Activated T-cell treated with anti-CD3 and anti-CD28 coated beads, Interleukin-2, amount 50 U/mL, for 72 hours (primary cell): ENCODE results near the gene DUSP18. TPM values are rescaled to one million over a fixed set of nuclear protein-coding genes. Genes with fewer than 3 reads are reported as not detected.
"Not testable (repeated sequence)": the region's sequence is repeated elsewhere in the genome, so short reads cannot be mapped to it uniquely, and the experiment has no call there.

Source experiments
- ATAC-seq, 2 donors: fragments of 150-1000 bp; cut with Tn5 transposase; replicated peaks in 1 of 2; 2 replicates each; pipeline ENCODE4 v1.10.0; 2021; ENCODE audit warnings: moderate library complexity in 2 of 2, mild to moderate bottlenecking in 1 of 2
- DNase-seq, 2 donors: peaks; one replicate each; pipeline ENCODE4 v3.0.0; 2021 to 2022; ENCODE audit warnings: mixed read lengths in 1 of 2
- H3K27ac Mint-ChIP-seq: one replicate; pipeline ENCODE4 v1.8.0; 2022; ENCODE audit warnings: mild to moderate bottlenecking, moderate library complexity, mixed read lengths
- H3K27me3 Mint-ChIP-seq: one replicate; pipeline ENCODE4 v1.8.0; 2022; ENCODE audit warnings: low read depth, mixed read lengths
- H3K36me3 Mint-ChIP-seq, 2 donors: one replicate each; pipeline ENCODE4 v1.8.0; 2022; ENCODE audit warnings: mixed read lengths in 2 of 2, mild to moderate bottlenecking in 1 of 2; ENCODE audit not compliant: insufficient read depth in 2 of 2
- H3K4me1 Mint-ChIP-seq: one replicate; pipeline ENCODE4 v1.8.0; 2022; ENCODE audit warnings: low read depth, mixed read lengths
- H3K4me3 Mint-ChIP-seq, 2 donors: one replicate each; pipeline ENCODE4 v1.8.0; 2022; ENCODE audit warnings: mild to moderate bottlenecking in 2 of 2, mixed read lengths in 2 of 2, moderate library complexity in 2 of 2
- H3K9me3 Mint-ChIP-seq, 2 donors: one replicate each; pipeline ENCODE4 v1.8.0; 2022; ENCODE audit warnings: mixed read lengths in 2 of 2
- total RNA-seq, 2 donors: library from RNA; stranded (reverse); gene quantifications; one replicate each; pipeline ENCODE4 v1.2.3, GENCODE V29; 2022

DUSP18 gene
- total RNA-seq, 2 donors from 2014 or later = 9.7 to 14.3 TPM

DNA sequence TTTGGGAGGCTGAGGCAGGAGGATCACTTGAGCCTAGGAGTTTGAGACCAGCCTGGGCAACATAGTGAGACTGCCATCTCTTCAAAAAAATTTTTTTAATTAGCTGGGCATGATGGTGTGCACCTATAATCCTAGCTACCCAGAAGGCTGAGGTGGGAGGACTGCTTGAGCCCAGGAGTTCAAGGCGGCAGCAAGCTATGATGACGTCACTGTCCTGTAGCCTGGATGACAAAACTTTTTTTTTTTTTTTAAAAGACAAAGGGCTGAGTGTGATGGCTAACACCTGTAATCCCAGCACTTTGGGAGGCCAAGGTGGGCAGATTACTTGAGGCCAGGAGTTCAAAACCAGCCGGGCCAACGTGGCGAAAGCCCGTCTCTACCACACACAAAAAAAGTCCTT is 47.8 kb downstream of the DUSP18 start:
- not testable (repeated sequence) for DNase-seq, H3K9me3 Mint-ChIP-seq, H3K4me3 Mint-ChIP-seq, H3K27ac Mint-ChIP-seq, H3K4me1 Mint-ChIP-seq, H3K36me3 Mint-ChIP-seq, ATAC-seq, H3K27me3 Mint-ChIP-seq

- no peaks in the 10 kb centered on the region for H3K4me1 Mint-ChIP-seq
- H3K9me3 Mint-ChIP-seq = no peaks in the 10 kb centered on the region
- H3K27ac Mint-ChIP-seq = no peak overlapping the region
- H3K4me3 Mint-ChIP-seq = no peak overlapping the region
- no peak for DNase-seq
- no peaks in the 10 kb centered on the region for H3K27me3 Mint-ChIP-seq
- no peaks in the 10 kb centered on the region for H3K36me3 Mint-ChIP-seq
- ATAC-seq = no peak
Observed at GRCh38 chr22:30617819-30618218, 49.9 kb downstream of the DUSP18 start.

- no peak overlapping the region for H3K4me3 Mint-ChIP-seq
- H3K9me3 Mint-ChIP-seq = no peaks in the 10 kb centered on the region
- no peak overlapping the region for H3K27ac Mint-ChIP-seq
- H3K36me3 Mint-ChIP-seq = no peaks in the 10 kb centered on the region
- no peaks in the 10 kb centered on the region for H3K4me1 Mint-ChIP-seq
- no peaks in the 10 kb centered on the region for H3K27me3 Mint-ChIP-seq
- ATAC-seq (no peak), DNase-seq (no peak)
Observed at GRCh38 chr22:30615543-30615954, 52.1 kb downstream of the DUSP18 start.

DNA sequence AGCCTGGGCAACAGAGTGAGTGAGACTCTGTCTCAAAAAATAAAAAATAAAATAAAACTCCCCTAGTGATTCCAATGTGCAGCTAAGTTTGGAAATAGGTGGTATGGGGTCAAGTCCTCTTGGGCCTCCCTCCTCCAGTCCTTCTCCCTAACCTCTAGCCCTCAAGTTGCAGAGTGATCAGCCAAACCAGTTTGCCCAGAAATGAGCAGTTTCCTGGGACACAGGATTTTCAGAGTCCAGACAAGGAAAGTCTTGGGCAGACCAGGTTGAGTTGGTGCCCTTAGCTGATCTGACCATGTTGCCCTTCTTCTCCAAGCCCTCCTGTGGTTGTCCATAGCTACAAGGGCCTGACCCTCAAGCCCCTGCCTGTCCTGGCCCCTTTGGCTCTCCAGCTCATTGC is 52.8 kb downstream of the DUSP18 start:
- Mint-ChIP-seq H3K36me3 (no peaks in the 10 kb centered on the region), H3K9me3 (no peaks in the 10 kb centered on the region), H3K27me3 (no peaks in the 10 kb centered on the region), H3K27ac (no peak overlapping the region), H3K4me1 (no peaks in the 10 kb centered on the region), H3K4me3 (no peak overlapping the region)
- ATAC-seq (no peak), DNase-seq (no peak)

- Mint-ChIP-seq H3K4me1 (peaks cover 5% of the 10 kb centered on the region), H3K9me3 (no peaks in the 10 kb centered on the region), H3K36me3 (no peaks in the 10 kb centered on the region), H3K27me3 (no peaks in the 10 kb centered on the region), H3K4me3 (no peak overlapping the region), H3K27ac (no peak overlapping the region)
- ATAC-seq = no peak
- no peak for DNase-seq
Observed at GRCh38 chr22:30614268-30614667, 53.4 kb downstream of the DUSP18 start.

GRCh38 chr22:30612789-30613188 is 54.9 kb downstream of the DUSP18 start:
- no peaks in the 10 kb centered on the region for H3K9me3 Mint-ChIP-seq
- DNase-seq (no peak), ATAC-seq (no peak)
- H3K4me3 Mint-ChIP-seq = no peak overlapping the region
- peaks cover 20% of the 10 kb centered on the region for H3K4me1 Mint-ChIP-seq
- no peak overlapping the region for H3K27ac Mint-ChIP-seq
- H3K36me3 Mint-ChIP-seq = no peaks in the 10 kb centered on the region
- H3K27me3 Mint-ChIP-seq = no peaks in the 10 kb centered on the region

Other genes with a start within 250 kb of the DUSP18 start
- gene MTFP1, start 242.1 kb downstream of the DUSP18 start, total RNA-seq = 10 to 100 TPM; 50.6 to 61.1 TPM
- not detected for gene SEC14L3, start 195.9 kb downstream of the DUSP18 start, total RNA-seq
- gene SEC14L4, start 162.2 kb downstream of the DUSP18 start, total RNA-seq = not detected
- not detected for gene SEC14L6, start 121.1 kb downstream of the DUSP18 start, total RNA-seq
- gene GAL3ST1, start 93.2 kb downstream of the DUSP18 start, total RNA-seq = 1 to 10 TPM; 1.1 to 1.7 TPM
- gene PES1, start 76.0 kb downstream of the DUSP18 start, total RNA-seq = 10 to 100 TPM; 75.7 to 90.4 TPM
- gene TCN2, start 60.7 kb downstream of the DUSP18 start, total RNA-seq = 1 to 10 TPM in 1 of 2 donors, under 1 TPM in 1; 0.44 to 1.3 TPM
- 1 to 10 TPM; 6.6 to 8.8 TPM for gene SLC35E4, start 32.1 kb downstream of the DUSP18 start, total RNA-seq
- 10 to 100 TPM in 1 of 2 donors, 1 to 10 TPM in 1; 7.2 to 11.9 TPM for gene OSBP2, start 27.0 kb upstream of the DUSP18 start, total RNA-seq